Smooth muscle cell (in vitro differentiated cells): ENCODE results near the gene MANSC4. TPM values are rescaled to one million over a fixed set of nuclear protein-coding genes. Genes with fewer than 3 reads are reported as not detected.
A peak's percentile ranks its signal among the peaks of the same experiment; 100 is the strongest.

Experiments
- DNase-seq: peaks from one replicate; lab custom pipeline; 2025; ENCODE audit not compliant: unreplicated experiment; lab: John Stamatoyannopoulos, UW
- H2AFZ ChIP-seq: fragments of 200-600 bp; sonication (generic); 2 replicates; pipeline ENCODE4 v1.6.0; 2016; ENCODE audit warnings: antibody characterized with exemption, low read depth, mild to moderate bottlenecking
- H3F3A ChIP-seq: fragments of 200-600 bp; sonication (generic); 2 replicates; pipeline ENCODE4 v1.6.0; 2017; ENCODE audit warnings: antibody characterized with exemption, low read depth
- H3K27ac ChIP-seq: fragments of 200-600 bp; sonication (generic); 2 replicates; pipeline ENCODE4 v1.5.1; 2016; ENCODE audit warnings: low read depth, mild to moderate bottlenecking
- H3K27me3 ChIP-seq: fragments of 200-600 bp; sonication (generic); 2 replicates; pipeline ENCODE4 v1.6.1; 2016; ENCODE audit warnings: low read depth, mild to moderate bottlenecking
- H3K36me3 ChIP-seq: fragments of 200-600 bp; sonication (generic); 2 replicates; pipeline ENCODE4 v1.5.1; 2016; ENCODE audit warnings: low read depth
- H3K4me1 ChIP-seq: fragments of 200-600 bp; sonication (generic); 2 replicates; pipeline ENCODE4 v1.5.1; 2016; ENCODE audit warnings: low read depth
- H3K4me2 ChIP-seq: fragments of 200-600 bp; sonication (generic); 2 replicates; pipeline ENCODE4 v1.6.0; 2016; ENCODE audit warnings: mild to moderate bottlenecking
- H3K4me3 ChIP-seq: fragments of 200-600 bp; sonication (generic); 2 replicates; pipeline ENCODE4 v1.5.1; 2016; ENCODE audit warnings: mild to moderate bottlenecking
- H3K79me2 ChIP-seq: fragments of 200-600 bp; sonication (generic); 2 replicates; pipeline ENCODE4 v1.6.0; 2016; ENCODE audit warnings: low read depth, mild to moderate bottlenecking
- H3K9ac ChIP-seq: fragments of 200-600 bp; sonication (generic); 2 replicates; pipeline ENCODE4 v1.6.0; 2016; ENCODE audit warnings: low read depth
- H3K9me3 ChIP-seq: fragments of 200-600 bp; sonication (generic); replicated peaks from 2 replicates; pipeline ENCODE4 v1.5.1; 2016; ENCODE audit warnings: low read depth
- H4K20me1 ChIP-seq: fragments of 200-600 bp; sonication (generic); 2 replicates; pipeline ENCODE4 v1.6.0; 2016; ENCODE audit warnings: low read depth
- WGBS: methylation state at CpG from one replicate; pipeline ENCODE4 v1.1.7; 2016; ENCODE audit warnings: low lambda C conversion rate; 5-methylcytosine and 5-hydroxymethylcytosine counted together
- polyA plus RNA-seq: library from polyadenylated mRNA; unstranded; fragments of >200 nt; fragmentation: Nextera tagmentation; extraction: Ambion mirVana; gene quantifications from 2 replicates; pipeline ENCODE4 v1.2.1, GENCODE V29; 2016
- total RNA-seq: library from RNA; depleted of rRNA; stranded (reverse); fragments of >200 nt; gene quantifications from 2 replicates; pipeline ENCODE4 v1.2.3, GENCODE V29; 2014
- TF ChIP-seq, protein P1 (sequence below): fragments of 200-600 bp; sonication (generic); IDR thresholded peaks from 2 replicates; pipeline ENCODE4 v1.5.1; 2017; ENCODE audit warnings: borderline replicate concordance, mild to moderate bottlenecking, antibody characterized with exemption; ENCODE audit not compliant: insufficient read depth, poor library complexity, severe bottlenecking

MANSC4 gene
- total and polyA plus RNA-seq, 2 experiments from 2014 or later = 0.47 to 2.9 TPM

DNA sequence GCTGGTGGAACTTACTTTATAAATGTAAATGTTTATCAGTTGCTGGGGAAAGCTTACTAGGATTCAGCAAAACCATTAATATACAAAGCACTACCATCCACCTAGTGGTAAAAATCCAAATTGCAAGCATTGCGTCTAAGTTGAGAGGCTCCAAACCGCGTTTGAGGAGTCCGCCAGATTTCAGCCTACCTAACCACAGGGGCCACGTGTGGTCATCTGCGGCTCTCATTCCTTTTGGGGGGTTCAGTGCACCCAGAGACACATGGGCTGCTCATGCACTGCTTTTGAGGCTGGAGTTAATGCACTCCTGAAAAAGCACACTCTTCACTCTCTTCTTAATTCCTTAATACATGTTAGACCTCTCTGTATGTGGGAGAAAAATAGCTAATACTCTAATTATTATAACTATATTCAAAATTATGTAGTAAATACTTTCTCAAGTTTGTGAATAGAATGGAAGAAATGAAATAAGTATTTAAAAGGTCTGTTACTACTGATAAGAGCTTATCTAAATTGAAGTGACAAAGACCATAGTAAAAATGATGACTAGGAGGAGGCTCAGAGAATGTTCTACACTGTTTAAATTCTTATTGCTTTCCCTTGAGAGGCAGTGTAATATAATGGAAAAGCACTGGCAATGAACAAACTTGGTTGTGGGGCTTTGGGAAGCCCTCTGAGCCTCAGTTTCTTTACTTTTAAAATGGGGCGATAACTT is 41.4 kb upstream of the MANSC4 start:
- H3K27ac ChIP-seq = peak overlapping the region; percentile 83
- no peaks in the 10 kb centered on the region for H4K20me1 ChIP-seq
- H3K79me2 ChIP-seq = no peaks in the 10 kb centered on the region
- H3K4me1 ChIP-seq = peaks cover 8% of the 10 kb centered on the region
- DNase-seq = no peak
- no peaks in the 10 kb centered on the region for H3F3A ChIP-seq
- WGBS = 20% methylated on average over 7 of the region's 7 CpGs
- no peak overlapping the region for H3K9ac ChIP-seq
- no peaks in the 10 kb centered on the region for H3K9me3 ChIP-seq
- peak overlapping the region; percentile 81 for H3K4me2 ChIP-seq
- TF ChIP-seq, protein P1, sequence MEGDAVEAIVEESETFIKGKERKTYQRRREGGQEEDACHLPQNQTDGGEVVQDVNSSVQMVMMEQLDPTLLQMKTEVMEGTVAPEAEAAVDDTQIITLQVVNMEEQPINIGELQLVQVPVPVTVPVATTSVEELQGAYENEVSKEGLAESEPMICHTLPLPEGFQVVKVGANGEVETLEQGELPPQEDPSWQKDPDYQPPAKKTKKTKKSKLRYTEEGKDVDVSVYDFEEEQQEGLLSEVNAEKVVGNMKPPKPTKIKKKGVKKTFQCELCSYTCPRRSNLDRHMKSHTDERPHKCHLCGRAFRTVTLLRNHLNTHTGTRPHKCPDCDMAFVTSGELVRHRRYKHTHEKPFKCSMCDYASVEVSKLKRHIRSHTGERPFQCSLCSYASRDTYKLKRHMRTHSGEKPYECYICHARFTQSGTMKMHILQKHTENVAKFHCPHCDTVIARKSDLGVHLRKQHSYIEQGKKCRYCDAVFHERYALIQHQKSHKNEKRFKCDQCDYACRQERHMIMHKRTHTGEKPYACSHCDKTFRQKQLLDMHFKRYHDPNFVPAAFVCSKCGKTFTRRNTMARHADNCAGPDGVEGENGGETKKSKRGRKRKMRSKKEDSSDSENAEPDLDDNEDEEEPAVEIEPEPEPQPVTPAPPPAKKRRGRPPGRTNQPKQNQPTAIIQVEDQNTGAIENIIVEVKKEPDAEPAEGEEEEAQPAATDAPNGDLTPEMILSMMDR = peak; percentile 81
- no peaks in the 10 kb centered on the region for H3K36me3 ChIP-seq
- H3K4me3 ChIP-seq = peak overlapping the region; percentile 16
- H3K27me3 ChIP-seq = no peaks in the 10 kb centered on the region
- H2AFZ ChIP-seq = no peak overlapping the region

DNA sequence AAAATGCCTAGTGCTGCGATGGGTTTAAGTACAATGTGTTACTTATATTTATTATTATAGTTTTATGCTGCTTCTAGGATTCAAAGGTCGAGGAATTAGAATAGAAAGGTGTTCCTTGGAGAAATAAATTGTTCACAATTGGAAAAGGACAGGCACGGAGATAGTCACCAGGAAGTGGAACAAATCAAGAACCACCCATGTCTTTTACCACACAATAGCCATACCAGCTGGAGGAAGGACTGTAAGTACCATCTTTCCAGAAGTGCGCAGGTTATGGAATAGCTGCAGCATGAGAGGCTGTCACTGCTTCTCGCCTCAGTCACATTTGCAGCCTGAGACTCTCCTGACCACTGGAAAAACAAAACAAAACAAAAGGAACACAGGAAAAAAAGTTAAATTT is 40.5 kb upstream of the MANSC4 start:
- H3K9me3 ChIP-seq = no peaks in the 10 kb centered on the region
- no peak overlapping the region for H3K4me2 ChIP-seq
- no peaks in the 10 kb centered on the region for H3K27me3 ChIP-seq
- no peak overlapping the region for H2AFZ ChIP-seq
- H3K36me3 ChIP-seq = no peaks in the 10 kb centered on the region
- H3F3A ChIP-seq = no peaks in the 10 kb centered on the region
- peak overlapping the region; percentile 50 for H3K27ac ChIP-seq
- no peak for DNase-seq
- no peaks in the 10 kb centered on the region for H3K79me2 ChIP-seq
- TF ChIP-seq, protein P1 = no peak
- no peak overlapping the region for H3K9ac ChIP-seq
- H4K20me1 ChIP-seq = no peaks in the 10 kb centered on the region
- 91% methylated on average over 5 of the region's 5 CpGs for WGBS
- H3K4me1 ChIP-seq = peaks cover 8% of the 10 kb centered on the region
- no peak overlapping the region for H3K4me3 ChIP-seq

DNA sequence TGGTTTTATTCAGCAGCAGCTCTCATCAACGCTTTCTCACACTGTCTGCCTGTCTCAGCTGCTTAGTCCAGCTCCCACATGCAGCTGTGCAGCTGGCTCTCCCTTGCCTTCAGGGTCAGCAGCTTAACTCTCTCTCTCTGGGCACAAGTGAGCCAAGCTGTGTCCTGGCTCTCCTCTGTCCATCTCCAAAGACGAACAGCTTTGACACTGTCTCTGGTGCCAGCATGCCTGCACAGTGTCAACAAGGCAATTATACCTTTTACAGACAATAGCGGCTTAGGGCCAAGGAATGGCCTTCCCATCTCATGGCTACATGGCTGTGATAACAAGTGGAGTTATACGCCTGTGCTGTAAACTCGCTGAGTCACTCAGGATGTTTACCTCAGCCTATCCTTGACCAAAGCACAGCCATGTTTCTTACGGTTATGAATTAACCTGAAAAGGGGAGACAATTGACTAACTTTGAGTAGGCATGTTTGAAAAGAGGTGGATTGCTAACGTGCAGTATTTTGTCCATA is 38.4 kb upstream of the MANSC4 start:
- DNase-seq = no peak
- Histone ChIP-seq H3K4me1 (peaks cover 8% of the 10 kb centered on the region), H2AFZ (no peak overlapping the region), H3F3A (peaks cover 12% of the 10 kb centered on the region), H3K9ac (no peak overlapping the region), H3K9me3 (no peaks in the 10 kb centered on the region), H3K79me2 (no peaks in the 10 kb centered on the region), H3K27me3 (no peaks in the 10 kb centered on the region), H3K4me2 (no peak overlapping the region), H3K36me3 (no peaks in the 10 kb centered on the region), H3K4me3 (no peak overlapping the region), H4K20me1 (no peaks in the 10 kb centered on the region), H3K27ac (no peak overlapping the region)
- TF ChIP-seq, protein P1 = no peak
- WGBS = 71% methylated on average over 7 of the region's 7 CpGs

DNA sequence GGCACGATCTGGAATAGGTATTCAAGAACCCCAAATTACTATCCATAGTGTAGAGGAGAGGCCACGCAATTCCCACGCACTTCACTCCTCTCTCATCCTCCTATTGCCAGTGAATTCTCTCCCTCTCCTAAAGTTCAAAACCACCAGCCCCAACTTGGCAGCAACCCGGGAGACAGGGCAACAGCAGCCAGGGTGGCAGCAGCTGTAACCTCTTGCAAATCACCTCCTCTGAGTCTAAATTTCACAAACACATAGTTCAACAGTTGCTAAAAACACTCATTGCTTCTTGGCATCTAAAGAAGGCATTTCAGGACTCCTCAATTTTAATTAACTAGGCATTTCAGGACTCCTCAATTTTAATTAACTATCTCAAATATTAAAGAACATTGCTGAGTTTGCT is 37.7 kb upstream of the MANSC4 start:
- 96% methylated on average over 4 of the region's 4 CpGs for whole genome bisulfite sequencing
- no peak overlapping the region for H2AFZ ChIP-seq

More for the DNA sequence above, 37.7 kb upstream of the MANSC4 start:
- Histone ChIP-seq H3K79me2 (no peaks in the 10 kb centered on the region), H3K4me2 (no peak overlapping the region), H3K4me3 (no peak overlapping the region), H3K9me3 (no peaks in the 10 kb centered on the region), H3K27me3 (no peaks in the 10 kb centered on the region), H4K20me1 (no peaks in the 10 kb centered on the region), H3K27ac (no peak overlapping the region), H3F3A (peaks cover 12% of the 10 kb centered on the region), H3K4me1 (peaks cover 8% of the 10 kb centered on the region), H3K36me3 (no peaks in the 10 kb centered on the region), H3K9ac (no peak overlapping the region)
- no peak for DNase-seq
- TF ChIP-seq, protein P1 = no peak
